Vagina (tissue), 2 donors: ENCODE measurements around the gene WWOX. TPM values are rescaled to one million over a fixed set of nuclear protein-coding genes. Genes with fewer than 3 reads are reported as not detected.

Source experiments
- DNase-seq, 2 donors: peaks; one replicate each; pipeline ENCODE4 v3.0.0-alpha.2; 2017; ENCODE audit errors: extremely low spot score in 2 of 2
- H3K27ac ChIP-seq: fragments of 200-600 bp; sonication (generic); one replicate; pipeline ENCODE4 v1.5.1; 2019
- H3K27me3 ChIP-seq: fragments of 200-600 bp; sonication (generic); one replicate; pipeline ENCODE4 v1.5.1; 2019
- H3K36me3 ChIP-seq, 2 donors: fragments of 200-600 bp; sonication (generic); one replicate each; pipeline ENCODE4 v1.5.1; 2017 to 2019
- H3K4me1 ChIP-seq: fragments of 200-600 bp; sonication (generic); one replicate; pipeline ENCODE4 v1.5.1; 2019
- H3K4me3 ChIP-seq, 2 donors: fragments of 200-600 bp; sonication (generic); 1 replicate in 1 of 2; 2 replicates in 1 of 2; pipeline ENCODE4 v1.5.1; 2016 to 2019
- H3K9me3 ChIP-seq: fragments of 200-600 bp; sonication (generic); one replicate; pipeline ENCODE4 v1.5.1; 2019
- CTCF ChIP-seq, 3 experiments: fragments of 450-650 bp in 2 of 3; fragments of 200-600 bp in 1 of 3; sonication (generic) in 1 of 3; IDR thresholded peaks; one replicate each; pipeline ENCODE4 v1.5.1; 2017 to 2019; ENCODE audit warnings: antibody characterized with exemption in 3 of 3, mild to moderate bottlenecking in 2 of 3, moderate library complexity in 2 of 3
- POLR2A ChIP-seq, 2 donors: fragments of 450-650 bp; IDR thresholded peaks; one replicate each; pipeline ENCODE4 v1.6.1; 2017; ENCODE audit warnings: antibody characterized with exemption in 2 of 2, mild to moderate bottlenecking in 2 of 2, moderate library complexity in 2 of 2
- POLR2AphosphoS5 ChIP-seq, 2 donors: sonication (generic); formaldehyde crosslinking; IDR thresholded peaks; one replicate each; pipeline ENCODE4 v1.9.0; 2017; ENCODE audit warnings: antibody characterized with exemption in 2 of 2, mild to moderate bottlenecking in 2 of 2, low read depth in 1 of 2; ENCODE audit not compliant: insufficient read depth in 1 of 2
- intact Hi-C: fragments of 100-400 bp; cut with DNase I; formaldehyde crosslinking; loops from one replicate; pipeline ENCODE4 v1.15.1; 2023
- total RNA-seq: library from RNA; depleted of rRNA; stranded (reverse); fragments of >200 nt; gene quantifications from one replicate; pipeline ENCODE4 v1.2.3, GENCODE V29; 2016

WWOX gene
- total RNA-seq, 1 donor from 2014 or later, result 33.1 TPM

DNA sequence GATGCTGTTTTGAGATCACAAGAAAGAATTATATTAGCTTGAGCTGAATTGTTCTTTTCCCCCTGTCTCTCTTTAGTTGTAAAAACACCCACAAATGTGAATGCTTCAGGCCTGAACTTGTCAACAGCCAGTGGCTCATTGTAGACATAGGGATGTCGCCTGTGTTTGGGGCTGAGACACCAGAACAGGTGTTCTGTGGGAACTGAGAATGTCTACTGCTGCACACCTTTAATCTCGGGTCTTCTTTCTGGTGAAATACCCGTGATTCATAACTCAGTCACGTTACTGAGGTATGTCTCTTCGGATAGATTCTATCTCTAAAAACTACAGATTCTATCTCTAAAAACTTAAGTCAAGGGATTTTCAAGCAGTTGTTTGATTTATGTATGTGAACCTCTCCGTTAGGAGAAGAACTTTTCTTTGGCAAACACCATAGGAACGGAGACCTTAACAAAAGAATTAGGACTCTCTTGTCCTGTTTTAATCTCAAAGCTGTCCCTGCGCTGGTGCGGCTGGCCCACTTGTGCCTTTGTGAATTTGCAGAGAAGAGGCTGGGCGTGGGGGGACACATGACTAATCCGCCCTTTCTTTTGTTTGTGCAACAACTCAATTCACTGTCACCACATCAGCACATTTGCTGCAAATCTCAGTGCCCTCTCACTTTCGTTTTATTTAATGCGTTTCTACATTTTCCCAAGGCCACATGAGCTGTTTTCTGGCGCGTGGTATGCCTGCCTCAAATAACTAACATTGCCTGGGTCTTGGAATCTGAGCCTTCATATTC is 858.1 kb downstream of the WWOX start:
- H3K27ac ChIP-seq, result no peak overlapping the region

DNA sequence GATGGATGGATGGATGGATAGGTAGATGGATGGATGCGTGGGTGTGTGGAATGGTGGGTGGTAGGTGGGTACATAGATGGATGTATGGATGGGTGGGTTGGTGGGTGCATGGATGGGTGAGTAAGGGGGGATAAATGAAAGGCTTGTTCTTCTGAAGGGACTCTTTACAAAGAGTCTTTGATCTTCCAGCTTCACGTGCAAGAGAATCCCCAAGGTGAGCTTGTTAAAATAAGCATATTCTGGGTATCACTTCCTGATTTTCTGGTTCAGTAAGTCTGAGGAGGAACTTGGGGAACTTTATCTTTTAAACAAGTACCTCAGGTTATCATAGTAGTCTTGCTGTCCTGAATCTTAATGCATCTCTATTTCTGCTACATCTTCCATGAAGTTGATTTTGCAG is 862.0 kb downstream of the WWOX start:
- no peaks in the 10 kb centered on the region for H3K36me3 ChIP-seq
- DNase-seq, result no peak
- no peak overlapping the region for H3K27ac ChIP-seq
- intact Hi-C loops, result no loop called here
- no peaks in the 10 kb centered on the region for H3K27me3 ChIP-seq
- TF ChIP-seq POLR2A (IDR thresholded peaks at IDR 0.05), result no peak
- TF ChIP-seq CTCF (IDR thresholded peaks at IDR 0.05), result no peak
- no peak for TF ChIP-seq POLR2AphosphoS5 (IDR thresholded peaks at IDR 0.05; ENCODE audit: insufficient read depth in 1 of 2, low read depth in 1 of 2)
- H3K4me1 ChIP-seq, result peaks cover 5% of the 10 kb centered on the region
- no peaks in the 10 kb centered on the region for H3K9me3 ChIP-seq
- no peak overlapping the region for H3K4me3 ChIP-seq

More for the DNA sequence above, 858.1 kb downstream of the WWOX start:
- DNase-seq, result no peak
- Histone ChIP-seq H3K9me3 (no peaks in the 10 kb centered on the region), H3K4me1 (peaks cover 5% of the 10 kb centered on the region), H3K27me3 (no peaks in the 10 kb centered on the region), H3K4me3 (no peak overlapping the region), H3K36me3 (no peaks in the 10 kb centered on the region)
- intact Hi-C loops, result no loop called here
- no peak for TF ChIP-seq CTCF (IDR thresholded peaks at IDR 0.05)
- no peak for TF ChIP-seq POLR2A (IDR thresholded peaks at IDR 0.05)
- TF ChIP-seq POLR2AphosphoS5 (IDR thresholded peaks at IDR 0.05; ENCODE audit: insufficient read depth in 1 of 2, low read depth in 1 of 2), result no peak

- DNase-seq, result no peak
- no peaks in the 10 kb centered on the region for H3K9me3 ChIP-seq
- no peaks in the 10 kb centered on the region for H3K27me3 ChIP-seq
- H3K27ac ChIP-seq, result no peak overlapping the region
- H3K4me1 ChIP-seq, result no peaks in the 10 kb centered on the region
- intact Hi-C loops, result no loop called here
- TF ChIP-seq POLR2AphosphoS5 (IDR thresholded peaks at IDR 0.05; ENCODE audit: insufficient read depth in 1 of 2, low read depth in 1 of 2) (no peak), CTCF (IDR thresholded peaks at IDR 0.05) (no peak)
- no peak overlapping the region for H3K4me3 ChIP-seq
- H3K36me3 ChIP-seq, result no peaks in the 10 kb centered on the region
Observed at GRCh38 chr16:78962457-78962929, 863.0 kb downstream of the WWOX start.

- Histone ChIP-seq H3K27ac (no peak overlapping the region), H3K9me3 (no peaks in the 10 kb centered on the region), H3K36me3 (no peaks in the 10 kb centered on the region), H3K27me3 (no peaks in the 10 kb centered on the region), H3K4me3 (no peak overlapping the region), H3K4me1 (no peaks in the 10 kb centered on the region)
- TF ChIP-seq CTCF (IDR thresholded peaks at IDR 0.05), result no peak
- no peak for TF ChIP-seq POLR2A (IDR thresholded peaks at IDR 0.05)
- no peak for DNase-seq
- intact Hi-C loops, result loop anchor here (5.0 kb wide), 1 partner anchor 414 kb away; no protein-coding TSS in a partner anchor
Observed at GRCh38 chr16:78967948-78968347, 868.5 kb downstream of the WWOX start.

DNA sequence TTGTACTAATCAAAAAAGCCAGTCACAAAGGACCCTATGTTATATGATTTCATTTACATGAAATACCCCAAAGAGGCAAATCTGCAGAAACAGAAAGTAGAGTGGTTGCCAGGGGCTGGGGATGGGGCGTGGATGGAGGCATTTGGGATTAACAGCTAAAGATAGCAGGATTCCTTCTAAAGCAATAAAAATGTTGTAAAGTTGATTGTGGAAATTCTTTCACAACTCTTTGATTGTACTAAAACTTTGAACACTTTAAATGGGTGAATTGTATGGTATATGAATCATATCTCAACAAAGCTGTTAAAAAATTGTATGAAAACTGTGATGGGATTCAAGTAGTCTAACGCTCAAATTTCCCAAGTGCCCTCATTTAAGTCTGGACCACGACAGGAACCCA is 870.3 kb downstream of the WWOX start:
- Histone ChIP-seq H3K4me1 (no peaks in the 10 kb centered on the region), H3K27me3 (no peaks in the 10 kb centered on the region), H3K4me3 (no peak overlapping the region), H3K9me3 (no peaks in the 10 kb centered on the region), H3K36me3 (no peaks in the 10 kb centered on the region), H3K27ac (no peak overlapping the region)
- no peak for DNase-seq
- TF ChIP-seq POLR2A (IDR thresholded peaks at IDR 0.05), result no peak
- no peak for TF ChIP-seq POLR2AphosphoS5 (IDR thresholded peaks at IDR 0.05; ENCODE audit: insufficient read depth in 1 of 2, low read depth in 1 of 2)
- TF ChIP-seq CTCF (IDR thresholded peaks at IDR 0.05), result no peak
- intact Hi-C loops, result loop anchor here (5.0 kb wide), 1 partner anchor 413 kb away; no protein-coding TSS in a partner anchor
